Measurements from ENCODE around the gene JAG1.

The JAG1 gene

DNA sequence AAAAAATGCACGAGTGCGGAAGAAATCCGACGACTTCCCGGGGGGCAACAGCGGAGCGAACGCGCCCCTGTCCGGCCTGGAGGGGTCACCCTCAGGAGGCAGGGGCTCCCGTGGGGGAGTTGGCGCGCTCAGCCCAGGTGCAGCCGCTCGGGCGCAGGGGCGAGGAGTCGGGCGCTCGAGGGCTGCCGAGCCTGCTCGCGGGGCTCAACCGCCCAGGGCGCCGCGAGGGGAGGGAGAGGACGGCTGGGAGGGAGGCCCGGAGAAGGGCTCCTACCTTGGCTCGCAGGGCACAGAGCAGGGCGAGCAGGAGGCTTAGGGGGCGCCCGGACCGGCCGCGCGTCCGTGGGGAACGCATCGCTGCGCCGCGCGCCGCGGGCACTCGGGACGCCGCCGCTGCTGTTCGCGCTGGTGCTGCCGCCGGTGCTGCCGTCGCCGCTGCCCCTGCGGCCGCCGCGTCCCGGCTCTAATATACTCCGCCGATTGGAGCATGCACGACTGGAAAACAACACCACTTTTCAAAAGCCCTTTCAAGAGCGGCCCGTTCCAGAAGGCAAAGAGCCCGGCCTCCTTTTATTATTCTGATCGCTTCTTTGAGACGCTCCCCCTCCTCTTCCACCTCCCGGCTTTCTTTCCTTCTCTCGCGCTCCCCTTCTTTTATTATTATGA, 490 bp downstream of the JAG1 start:
- H3K4me3 ChIP-seq (ENCODE audit: low read length) = peak overlapping the region; percentile 67
- no peak for DNase-seq (ENCODE audit: low read depth)
- TF ChIP-seq, protein P1, sequence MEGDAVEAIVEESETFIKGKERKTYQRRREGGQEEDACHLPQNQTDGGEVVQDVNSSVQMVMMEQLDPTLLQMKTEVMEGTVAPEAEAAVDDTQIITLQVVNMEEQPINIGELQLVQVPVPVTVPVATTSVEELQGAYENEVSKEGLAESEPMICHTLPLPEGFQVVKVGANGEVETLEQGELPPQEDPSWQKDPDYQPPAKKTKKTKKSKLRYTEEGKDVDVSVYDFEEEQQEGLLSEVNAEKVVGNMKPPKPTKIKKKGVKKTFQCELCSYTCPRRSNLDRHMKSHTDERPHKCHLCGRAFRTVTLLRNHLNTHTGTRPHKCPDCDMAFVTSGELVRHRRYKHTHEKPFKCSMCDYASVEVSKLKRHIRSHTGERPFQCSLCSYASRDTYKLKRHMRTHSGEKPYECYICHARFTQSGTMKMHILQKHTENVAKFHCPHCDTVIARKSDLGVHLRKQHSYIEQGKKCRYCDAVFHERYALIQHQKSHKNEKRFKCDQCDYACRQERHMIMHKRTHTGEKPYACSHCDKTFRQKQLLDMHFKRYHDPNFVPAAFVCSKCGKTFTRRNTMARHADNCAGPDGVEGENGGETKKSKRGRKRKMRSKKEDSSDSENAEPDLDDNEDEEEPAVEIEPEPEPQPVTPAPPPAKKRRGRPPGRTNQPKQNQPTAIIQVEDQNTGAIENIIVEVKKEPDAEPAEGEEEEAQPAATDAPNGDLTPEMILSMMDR (conservative IDR thresholded peaks at IDR 0.05; ENCODE audit: low read depth, low read length) = no peak

DNA sequence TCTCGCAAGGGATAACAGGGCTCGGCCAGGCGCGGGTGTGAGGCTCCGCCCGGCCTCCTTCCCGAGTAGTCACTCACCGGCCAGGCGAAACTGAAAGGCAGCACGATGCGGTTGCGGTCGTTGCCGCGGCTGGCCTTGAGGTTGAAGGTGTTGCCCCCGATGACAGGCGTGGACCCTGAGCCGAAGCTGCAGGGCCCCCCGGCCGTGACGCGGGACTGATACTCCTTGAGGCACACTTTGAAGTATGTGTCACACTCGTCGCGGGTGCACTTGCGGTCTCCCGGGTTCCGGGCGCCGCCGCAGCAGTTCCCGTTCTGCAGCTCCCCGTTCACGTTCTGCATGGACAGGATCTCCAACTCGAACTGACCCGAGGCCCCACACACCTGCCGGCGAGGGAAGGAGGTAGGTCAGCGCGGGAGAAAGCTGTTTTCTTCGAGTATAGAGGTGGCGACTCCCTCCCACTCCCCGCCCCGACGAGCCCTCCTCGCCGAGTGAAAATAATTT, 1.1 kb downstream of the JAG1 start:
- H3K4me3 ChIP-seq (ENCODE audit: low read length) = peak overlapping the region; percentile 67
- TF ChIP-seq, protein P1 (conservative IDR thresholded peaks at IDR 0.05; ENCODE audit: low read depth, low read length) = no peak
- DNase-seq (ENCODE audit: low read depth) = no peak

DNA sequence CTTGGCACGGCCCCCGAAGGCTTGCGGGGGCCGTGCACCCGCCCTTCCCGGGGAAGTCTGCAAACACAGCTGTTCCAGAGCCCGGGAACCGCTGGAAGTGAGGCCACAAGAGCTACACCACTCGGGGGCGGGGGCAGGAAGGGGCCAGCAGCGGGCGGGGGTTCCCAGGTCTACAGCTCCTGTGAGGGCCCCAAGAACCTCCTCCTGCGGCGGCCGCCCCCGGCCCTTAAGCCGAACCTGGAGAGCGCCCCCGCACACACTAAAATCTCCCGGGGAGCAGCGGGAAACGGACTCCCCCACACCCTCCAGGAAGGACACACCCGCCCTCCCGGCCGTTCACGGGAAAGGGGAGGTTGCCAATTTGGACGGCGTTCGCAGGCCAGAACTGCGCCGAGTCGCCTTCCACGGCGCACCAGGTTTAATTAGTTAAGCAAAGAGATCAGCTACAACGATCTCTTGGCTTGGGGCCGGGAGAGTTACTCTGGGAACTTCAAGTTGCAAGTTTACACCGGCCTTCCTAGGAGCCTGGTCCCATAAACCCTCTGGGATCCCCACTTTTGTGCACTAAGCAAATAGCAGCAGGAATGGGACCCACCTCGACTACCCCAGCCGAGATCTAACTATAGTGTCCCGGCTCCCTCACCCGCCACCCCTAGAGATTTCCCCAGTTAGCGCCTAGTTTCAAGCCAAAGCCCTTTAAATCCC, 1.7 kb downstream of the JAG1 start:
- TF ChIP-seq, protein P1 (conservative IDR thresholded peaks at IDR 0.05; ENCODE audit: low read depth, low read length) = no peak
- DNase-seq (ENCODE audit: low read depth) = no peak
- peak overlapping the region; percentile 67 for H3K4me3 ChIP-seq (ENCODE audit: low read length)

DNA sequence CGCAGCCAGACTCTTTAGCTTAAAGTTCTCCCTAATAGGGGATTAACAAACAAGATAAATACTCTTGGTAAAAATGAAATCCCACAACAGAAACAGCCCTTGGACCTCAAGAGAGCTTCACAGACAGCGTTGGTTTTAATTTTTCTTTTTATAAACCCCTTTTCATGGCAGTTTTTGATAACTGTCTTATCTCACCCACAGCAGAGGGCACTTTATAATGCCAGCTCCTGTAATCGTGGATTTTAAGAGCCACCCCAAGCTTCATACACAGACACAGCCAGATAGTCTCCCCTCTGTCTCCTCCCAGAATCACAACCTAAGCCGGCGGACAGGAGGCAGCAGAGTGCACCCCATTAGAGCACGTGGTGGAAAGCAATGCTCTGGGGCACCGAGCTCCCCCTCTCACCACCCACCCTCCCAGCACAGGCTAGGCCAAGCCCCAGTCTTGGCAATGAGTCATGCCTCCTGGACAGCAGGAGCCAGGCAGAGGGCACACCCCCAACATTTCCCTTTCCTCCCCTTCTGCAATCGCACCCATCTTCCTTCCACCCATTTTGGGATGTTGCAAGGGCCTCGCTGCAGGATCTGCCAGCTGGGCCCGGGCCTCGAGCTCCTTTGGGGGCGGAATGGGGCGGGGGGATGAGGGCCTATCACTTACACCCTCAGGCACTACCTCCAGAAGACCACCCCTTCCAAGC, 2.4 kb downstream of the JAG1 start:
- peak; percentile 77 for DNase-seq (ENCODE audit: low read depth)
- H3K4me3 ChIP-seq (ENCODE audit: low read length) = peak overlapping the region; percentile 67
- TF ChIP-seq, protein P1 (conservative IDR thresholded peaks at IDR 0.05; ENCODE audit: low read depth, low read length) = peak; percentile 71

DNA sequence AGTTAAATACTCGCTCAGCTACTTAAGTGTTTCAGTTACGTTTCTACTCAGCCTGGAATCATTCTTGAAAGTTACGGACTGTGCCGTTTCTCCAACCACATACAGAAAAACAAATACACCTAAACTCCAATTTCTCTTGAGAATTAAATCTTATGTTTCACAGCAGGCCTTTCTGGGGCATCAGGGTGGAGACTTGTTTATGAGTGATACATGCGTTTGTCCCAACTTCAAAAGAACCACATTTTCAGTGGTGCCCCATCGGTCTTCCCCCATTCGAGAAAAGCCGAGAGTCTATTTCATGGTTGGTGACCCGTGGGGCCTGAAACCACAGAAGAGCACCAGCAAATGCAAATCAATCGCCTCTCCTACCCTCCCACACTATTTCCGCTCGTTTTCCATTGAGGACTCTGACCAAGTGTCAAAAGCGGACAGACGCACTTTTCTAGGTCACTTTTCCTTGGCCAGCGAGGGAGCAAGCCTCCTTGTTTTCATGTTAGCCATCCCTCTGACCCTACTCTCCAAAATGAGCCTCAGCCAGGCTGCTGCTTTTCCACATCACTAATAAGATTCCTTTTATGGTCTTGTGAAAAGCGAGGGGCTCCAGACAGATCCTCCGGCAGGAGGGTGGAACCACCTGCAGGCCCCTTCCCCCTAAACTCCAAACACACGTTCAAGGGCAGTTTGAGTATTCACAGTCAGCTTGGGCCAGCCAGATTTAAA, 3.1 kb downstream of the JAG1 start:
- TF ChIP-seq, protein P1 (conservative IDR thresholded peaks at IDR 0.05; ENCODE audit: low read depth, low read length) = no peak
- DNase-seq (ENCODE audit: low read depth) = no peak
- H3K4me3 ChIP-seq (ENCODE audit: low read length) = no peak overlapping the region

DNA sequence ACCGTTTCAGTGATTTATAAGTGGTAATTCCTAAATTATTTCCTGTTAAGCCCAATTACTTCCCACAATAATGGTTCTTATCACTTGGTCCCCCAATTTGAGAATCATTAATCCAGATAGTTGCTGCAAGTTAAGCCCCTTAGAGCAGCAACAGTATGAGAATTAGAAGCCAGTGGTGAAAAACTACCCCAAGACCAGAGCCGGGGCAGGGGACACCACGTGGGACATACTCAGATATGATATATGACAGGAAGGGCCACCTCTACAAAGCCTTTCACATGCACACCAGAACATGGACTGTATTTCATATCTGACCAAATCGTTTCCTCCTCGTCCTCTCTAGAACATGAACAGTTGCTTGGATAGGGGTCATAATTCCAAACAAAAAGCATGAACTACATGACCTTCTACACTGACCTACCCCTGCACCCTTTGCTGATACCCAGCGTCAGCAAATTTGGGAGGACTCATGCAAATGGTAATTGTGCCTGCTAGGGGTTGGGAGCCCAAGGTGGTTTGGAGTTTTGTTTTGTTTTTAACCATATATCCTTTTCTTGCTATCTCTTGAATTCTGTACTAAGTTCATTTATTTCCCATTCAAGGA, 3.9 kb downstream of the JAG1 start:
- DNase-seq (ENCODE audit: low read depth) = no peak
- TF ChIP-seq, protein P1 (conservative IDR thresholded peaks at IDR 0.05; ENCODE audit: low read depth, low read length) = no peak
- no peak overlapping the region for H3K4me3 ChIP-seq (ENCODE audit: low read length)

Measured in retinal pigment epithelial cell (primary cell).